Measurements from ENCODE around the gene NOS1AP. TPM values are rescaled to one million over a fixed set of nuclear protein-coding genes. Genes with fewer than 3 reads are reported as not detected.

Gene NOS1AP
- total RNA-seq, 1 donor from 2014 or later: 0.79 TPM

DNA sequence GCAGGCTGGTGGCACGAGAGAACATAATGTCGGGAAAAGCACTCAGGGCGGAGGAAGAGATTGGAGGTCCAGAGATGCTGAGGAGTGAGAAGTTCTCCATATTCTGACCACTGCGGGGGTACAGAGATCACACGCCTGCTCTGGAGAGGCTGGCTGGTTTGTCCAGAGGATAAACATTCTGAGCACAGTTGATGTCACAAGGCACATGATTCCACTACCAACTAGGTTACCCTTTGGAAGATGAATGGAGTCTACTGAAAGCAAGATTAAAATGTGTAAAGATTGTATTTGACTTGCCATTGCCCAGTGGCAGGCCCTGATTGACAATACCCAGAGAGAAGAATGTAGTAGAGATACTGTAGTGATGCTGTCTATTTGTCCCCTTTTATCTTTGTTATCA lies 307.2 kb downstream of the NOS1AP start, which contains the start of gene SPATA46:
TSS of gene SPATA46 (minus strand) at position 164 of the 400 bp plus-strand sequence. CDS start at position 100, 64 bp downstream.
- Histone ChIP-seq H3K36me3 (ENCODE audit: control insufficient read depth, insufficient read depth, low read length) (no peaks in the 10 kb centered on the region), H3K4me3 (ENCODE audit: low read depth, low read length) (no peak within 1 kb of the TSS), H3K27me3 (ENCODE audit: control insufficient read depth, insufficient read depth, low read length) (no peaks in the 10 kb centered on the region)
- DNase-seq (ENCODE audit: low read depth): no peak
- TF ChIP-seq, protein P1, sequence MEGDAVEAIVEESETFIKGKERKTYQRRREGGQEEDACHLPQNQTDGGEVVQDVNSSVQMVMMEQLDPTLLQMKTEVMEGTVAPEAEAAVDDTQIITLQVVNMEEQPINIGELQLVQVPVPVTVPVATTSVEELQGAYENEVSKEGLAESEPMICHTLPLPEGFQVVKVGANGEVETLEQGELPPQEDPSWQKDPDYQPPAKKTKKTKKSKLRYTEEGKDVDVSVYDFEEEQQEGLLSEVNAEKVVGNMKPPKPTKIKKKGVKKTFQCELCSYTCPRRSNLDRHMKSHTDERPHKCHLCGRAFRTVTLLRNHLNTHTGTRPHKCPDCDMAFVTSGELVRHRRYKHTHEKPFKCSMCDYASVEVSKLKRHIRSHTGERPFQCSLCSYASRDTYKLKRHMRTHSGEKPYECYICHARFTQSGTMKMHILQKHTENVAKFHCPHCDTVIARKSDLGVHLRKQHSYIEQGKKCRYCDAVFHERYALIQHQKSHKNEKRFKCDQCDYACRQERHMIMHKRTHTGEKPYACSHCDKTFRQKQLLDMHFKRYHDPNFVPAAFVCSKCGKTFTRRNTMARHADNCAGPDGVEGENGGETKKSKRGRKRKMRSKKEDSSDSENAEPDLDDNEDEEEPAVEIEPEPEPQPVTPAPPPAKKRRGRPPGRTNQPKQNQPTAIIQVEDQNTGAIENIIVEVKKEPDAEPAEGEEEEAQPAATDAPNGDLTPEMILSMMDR (IDR thresholded peaks at IDR 0.05; ENCODE audit: insufficient read depth, low read length, poor library complexity, severe bottlenecking): no peak

DNA sequence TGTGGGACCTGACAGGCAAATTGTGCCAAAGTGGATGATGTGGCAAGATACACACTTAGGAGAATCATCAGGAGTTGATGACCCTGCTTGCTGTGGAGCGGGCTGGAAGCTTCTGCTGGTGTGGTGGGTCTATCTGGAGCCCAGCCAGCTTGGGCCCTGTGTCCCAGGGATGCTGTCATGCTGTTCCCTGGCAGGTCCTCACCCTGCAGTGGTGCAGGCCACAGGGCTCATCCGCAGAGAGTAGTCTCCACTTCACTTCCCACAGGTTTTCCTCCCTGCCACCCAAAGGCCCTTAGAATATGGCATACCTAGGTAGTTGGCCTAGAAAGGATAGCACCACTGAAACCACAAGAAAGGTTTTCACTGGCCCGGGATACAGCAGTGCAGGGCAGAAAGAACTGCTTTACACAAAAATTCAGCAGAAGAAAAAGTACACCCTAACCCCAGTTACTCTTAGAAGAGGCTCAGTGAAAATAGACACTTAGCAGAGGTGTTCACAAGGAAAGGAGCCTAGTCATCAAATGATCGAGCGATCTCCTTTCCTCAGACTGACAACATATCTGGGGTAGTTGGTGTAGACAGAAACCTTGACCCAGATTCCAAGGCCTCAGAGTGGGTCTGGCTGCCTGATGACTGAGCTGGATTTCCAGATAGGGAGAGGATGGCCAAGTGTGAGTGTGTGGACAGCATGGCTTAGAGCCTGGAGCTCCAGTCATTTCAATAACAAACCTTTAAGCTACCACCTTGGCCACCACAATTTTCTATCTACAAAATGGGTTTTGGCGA lies 310.8 kb downstream of the NOS1AP start:
- Histone ChIP-seq H3K36me3 (ENCODE audit: control insufficient read depth, insufficient read depth, low read length) (peaks cover 2% of the 10 kb centered on the region), H3K27me3 (ENCODE audit: control insufficient read depth, insufficient read depth, low read length) (no peaks in the 10 kb centered on the region), H3K4me3 (ENCODE audit: low read depth, low read length) (no peak overlapping the region)
- no peak for DNase-seq (ENCODE audit: low read depth)
- TF ChIP-seq, protein P1 (IDR thresholded peaks at IDR 0.05; ENCODE audit: insufficient read depth, low read length, poor library complexity, severe bottlenecking): no peak

DNA sequence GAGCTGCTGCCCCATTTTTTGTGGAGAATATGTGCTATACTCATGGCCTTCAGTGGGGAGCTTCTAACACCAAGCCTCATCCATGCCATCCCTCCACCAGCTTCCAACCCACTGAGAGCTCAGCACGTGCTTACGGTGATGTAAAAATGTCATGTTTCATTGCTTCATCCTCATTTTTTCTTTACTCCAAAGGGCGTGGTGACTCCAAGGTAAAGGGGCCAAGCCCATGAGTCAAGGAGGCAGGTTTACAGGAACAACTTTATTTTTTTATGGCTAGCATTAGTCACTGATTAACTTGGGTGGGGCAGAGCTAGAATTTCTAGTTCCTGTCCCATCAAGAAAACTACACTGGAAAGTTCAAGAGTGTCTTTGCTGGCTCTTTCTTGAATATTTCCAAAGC lies 311.9 kb downstream of the NOS1AP start, which contains the start of gene C1orf226:
TSS of gene C1orf226 (plus strand) at position 346 of the 400 bp plus-strand sequence. CDS start 174 bp downstream, outside the sequence.
- H3K27me3 ChIP-seq (ENCODE audit: control insufficient read depth, insufficient read depth, low read length): no peaks in the 10 kb centered on the region
- DNase-seq (ENCODE audit: low read depth): peak; percentile 51
- no peak within 1 kb of the TSS for H3K4me3 ChIP-seq (ENCODE audit: low read depth, low read length)
- TF ChIP-seq, protein P1 (IDR thresholded peaks at IDR 0.05; ENCODE audit: insufficient read depth, low read length, poor library complexity, severe bottlenecking): no peak
- H3K36me3 ChIP-seq (ENCODE audit: control insufficient read depth, insufficient read depth, low read length): peaks cover 3% of the 10 kb centered on the region

DNA sequence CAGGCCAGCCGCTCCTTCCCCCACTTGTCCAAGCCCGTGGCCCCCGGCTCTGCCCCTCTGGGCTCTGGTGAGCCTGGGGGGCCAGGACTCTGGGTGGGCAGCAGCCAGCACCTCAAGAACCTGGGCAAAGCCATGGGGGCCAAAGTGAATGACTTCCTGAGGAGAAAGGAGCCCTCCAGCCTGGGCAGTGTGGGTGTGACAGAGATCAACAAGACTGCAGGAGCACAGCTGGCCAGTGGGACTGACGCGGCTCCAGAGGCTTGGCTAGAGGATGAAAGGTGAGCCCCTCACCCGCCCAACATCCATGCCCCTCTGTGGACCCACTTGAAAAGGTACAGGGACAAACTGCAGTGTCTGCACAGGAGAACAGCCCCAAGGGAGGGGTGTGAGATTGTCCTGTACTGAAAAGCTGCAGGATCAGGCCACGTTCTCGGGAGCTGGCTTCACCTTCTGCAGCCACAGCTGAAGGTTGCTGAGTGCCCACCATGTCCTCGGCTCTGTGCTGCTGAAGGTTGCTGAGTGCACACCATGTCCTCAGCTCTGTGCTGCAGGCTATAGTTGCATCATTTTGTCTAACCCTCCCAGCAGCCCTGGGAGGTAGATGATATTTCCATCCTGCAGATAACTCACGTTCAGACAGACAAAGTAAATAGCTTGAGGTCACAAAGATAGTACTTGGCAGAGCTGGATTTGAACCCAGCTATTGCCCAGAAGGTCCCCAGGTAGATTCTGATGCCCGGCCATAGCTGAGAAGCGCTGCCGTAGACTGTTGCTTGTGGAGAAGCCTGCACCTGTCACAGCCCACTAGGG lies 312.7 kb downstream of the NOS1AP start:
- TF ChIP-seq, protein P1 (IDR thresholded peaks at IDR 0.05; ENCODE audit: insufficient read depth, low read length, poor library complexity, severe bottlenecking): no peak
- no peaks in the 10 kb centered on the region for H3K27me3 ChIP-seq (ENCODE audit: control insufficient read depth, insufficient read depth, low read length)
- no peak for DNase-seq (ENCODE audit: low read depth)
- H3K36me3 ChIP-seq (ENCODE audit: control insufficient read depth, insufficient read depth, low read length): peaks cover 3% of the 10 kb centered on the region
- H3K4me3 ChIP-seq (ENCODE audit: low read depth, low read length): no peak overlapping the region

DNA sequence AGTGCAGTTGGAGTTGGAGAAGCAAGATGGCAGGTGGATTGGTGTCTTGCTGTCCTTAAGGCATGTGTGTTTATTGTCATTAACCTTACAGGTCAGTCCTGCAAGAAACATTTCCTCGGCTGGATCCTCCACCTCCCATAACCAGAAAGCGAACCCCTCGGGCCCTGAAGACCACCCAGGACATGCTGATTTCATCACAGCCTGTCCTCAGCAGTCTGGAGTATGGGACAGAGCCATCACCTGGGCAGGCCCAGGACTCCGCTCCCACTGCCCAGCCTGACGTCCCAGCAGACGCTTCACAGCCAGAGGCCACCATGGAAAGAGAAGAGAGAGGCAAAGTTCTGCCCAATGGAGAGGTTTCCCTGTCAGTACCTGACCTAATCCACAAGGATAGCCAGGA lies 313.6 kb downstream of the NOS1AP start:
- TF ChIP-seq, protein P1 (IDR thresholded peaks at IDR 0.05; ENCODE audit: insufficient read depth, low read length, poor library complexity, severe bottlenecking): no peak
- H3K27me3 ChIP-seq (ENCODE audit: control insufficient read depth, insufficient read depth, low read length): no peaks in the 10 kb centered on the region
- no peak for DNase-seq (ENCODE audit: low read depth)
- H3K36me3 ChIP-seq (ENCODE audit: control insufficient read depth, insufficient read depth, low read length): peaks cover 3% of the 10 kb centered on the region
- no peak overlapping the region for H3K4me3 ChIP-seq (ENCODE audit: low read depth, low read length)

Measured in kidney epithelial cell (primary cell).